GM18868 (cell line): ENCODE data around the gene FYB1.

Experiments
- ATAC-seq: cut with Tn5 transposase; IDR thresholded peaks from one replicate; pipeline ENCODE4 v1.9.1; 2021; ENCODE audit warnings: mild to moderate bottlenecking, moderate library complexity; ENCODE audit not compliant: unreplicated experiment

FYB1 gene

GRCh38 chr5:39206630-39207321, 12.6 kb downstream of the FYB1 start:
- ATAC-seq, result no peak

GRCh38 chr5:39205550-39205949, 13.8 kb downstream of the FYB1 start:
- no peak for ATAC-seq

- no peak for ATAC-seq
Measured at GRCh38 chr5:39203951-39204350, 15.4 kb downstream of the FYB1 start.

- no peak for ATAC-seq
Measured at GRCh38 chr5:39203275-39203922, 16.0 kb downstream of the FYB1 start.

- ATAC-seq, result no peak
Measured at GRCh38 chr5:39202597-39203274, 16.6 kb downstream of the FYB1 start.

GRCh38 chr5:39201781-39202596, 17.4 kb downstream of the FYB1 start:
- ATAC-seq, result no peak

- no peak for ATAC-seq
Measured at GRCh38 chr5:39201160-39201780, 18.1 kb downstream of the FYB1 start.

GRCh38 chr5:39200081-39200480, 19.3 kb downstream of the FYB1 start:
- ATAC-seq, result no peak

- no peak for ATAC-seq
Measured at GRCh38 chr5:39199335-39199734, 20.0 kb downstream of the FYB1 start.

GRCh38 chr5:39198127-39198526, 21.2 kb downstream of the FYB1 start:
- ATAC-seq, result no peak

GRCh38 chr5:39197556-39197955, 21.8 kb downstream of the FYB1 start:
- ATAC-seq, result no peak

GRCh38 chr5:39195198-39195826, 24.1 kb downstream of the FYB1 start:
- no peak for ATAC-seq

GRCh38 chr5:39194466-39195136, 24.8 kb downstream of the FYB1 start:
- no peak for ATAC-seq

- no peak for ATAC-seq
Measured at GRCh38 chr5:39193553-39194465, 25.6 kb downstream of the FYB1 start.

- ATAC-seq, result no peak
Measured at GRCh38 chr5:39192450-39193160, 26.8 kb downstream of the FYB1 start.

GRCh38 chr5:39191216-39191615, 28.1 kb downstream of the FYB1 start:
- ATAC-seq, result peak; percentile 56

- ATAC-seq, result no peak
Measured at GRCh38 chr5:39190311-39191102, 28.9 kb downstream of the FYB1 start.
